ENCODE measurements around the gene ADARB2. TPM values are rescaled to one million over a fixed set of nuclear protein-coding genes. Genes with fewer than 3 reads are reported as not detected.

Gene ADARB2
- total and polyA plus RNA-seq, 2 experiments from 2014 or later = 1.6 to 3.1 TPM

GRCh38 chr10:1156921-1157614 is 580.3 kb downstream of the ADARB2 start:
- no peak overlapping the region for H3K4me3 ChIP-seq
- H3K4me1 ChIP-seq (ENCODE audit: low read depth) = no peaks in the 10 kb centered on the region
- no peak for DNase-seq (ENCODE audit: low read depth in 1 of 2, low spot score in 1 of 2)
- H3K27me3 ChIP-seq = no peaks in the 10 kb centered on the region
- TF ChIP-seq CTCF (IDR thresholded peaks at IDR 0.05; ENCODE audit: low read depth, low read length) = no peak
- H3K9me3 ChIP-seq (ENCODE audit: low read depth) = no peaks in the 10 kb centered on the region
- H3K27ac ChIP-seq = no peak overlapping the region
- no peaks in the 10 kb centered on the region for H3K36me3 ChIP-seq

- no peaks in the 10 kb centered on the region for H3K27me3 ChIP-seq
- no peaks in the 10 kb centered on the region for H3K36me3 ChIP-seq
- no peaks in the 10 kb centered on the region for H3K9me3 ChIP-seq (ENCODE audit: low read depth)
- H3K4me1 ChIP-seq (ENCODE audit: low read depth) = no peaks in the 10 kb centered on the region
- DNase-seq (ENCODE audit: low read depth in 1 of 2, low spot score in 1 of 2) = no peak
- H3K27ac ChIP-seq = no peak overlapping the region
- H3K4me3 ChIP-seq = no peak overlapping the region
- no peak for TF ChIP-seq CTCF (IDR thresholded peaks at IDR 0.05; ENCODE audit: low read depth, low read length)
These were observed 580.8 kb downstream of the ADARB2 start for GRCh38 chr10:1156616-1156886.

- Histone ChIP-seq H3K4me1 (ENCODE audit: low read depth) (no peaks in the 10 kb centered on the region), H3K27ac (no peak overlapping the region), H3K4me3 (no peak overlapping the region), H3K36me3 (no peaks in the 10 kb centered on the region), H3K27me3 (no peaks in the 10 kb centered on the region), H3K9me3 (ENCODE audit: low read depth) (no peaks in the 10 kb centered on the region)
- TF ChIP-seq CTCF (IDR thresholded peaks at IDR 0.05; ENCODE audit: low read depth, low read length) = no peak
- DNase-seq (ENCODE audit: low read depth in 1 of 2, low spot score in 1 of 2) = no peak
These were observed 581.3 kb downstream of the ADARB2 start for GRCh38 chr10:1155791-1156615.

GRCh38 chr10:1154531-1155295 is 582.6 kb downstream of the ADARB2 start:
- DNase-seq (ENCODE audit: low read depth in 1 of 2, low spot score in 1 of 2) = no peak
- no peak overlapping the region for H3K4me3 ChIP-seq
- TF ChIP-seq CTCF (IDR thresholded peaks at IDR 0.05; ENCODE audit: low read depth, low read length) = no peak

GRCh38 chr10:1153805-1154351 is 583.4 kb downstream of the ADARB2 start:
- no peak overlapping the region for H3K27ac ChIP-seq
- no peak overlapping the region for H3K4me3 ChIP-seq
- no peaks in the 10 kb centered on the region for H3K4me1 ChIP-seq (ENCODE audit: low read depth)
- no peaks in the 10 kb centered on the region for H3K27me3 ChIP-seq
- no peak for DNase-seq (ENCODE audit: low read depth in 1 of 2, low spot score in 1 of 2)
- no peak for TF ChIP-seq CTCF (IDR thresholded peaks at IDR 0.05; ENCODE audit: low read depth, low read length)
- H3K36me3 ChIP-seq = no peaks in the 10 kb centered on the region
- H3K9me3 ChIP-seq (ENCODE audit: low read depth) = no peaks in the 10 kb centered on the region

More at GRCh38 chr10:1154531-1155295, 582.6 kb downstream of the ADARB2 start:
- no peaks in the 10 kb centered on the region for H3K9me3 ChIP-seq (ENCODE audit: low read depth)
- H3K27me3 ChIP-seq = no peaks in the 10 kb centered on the region
- no peaks in the 10 kb centered on the region for H3K36me3 ChIP-seq
- H3K4me1 ChIP-seq (ENCODE audit: low read depth) = no peaks in the 10 kb centered on the region
- no peak overlapping the region for H3K27ac ChIP-seq
